Measurements from ENCODE around the gene CYBB.

Gene CYBB

DNA sequence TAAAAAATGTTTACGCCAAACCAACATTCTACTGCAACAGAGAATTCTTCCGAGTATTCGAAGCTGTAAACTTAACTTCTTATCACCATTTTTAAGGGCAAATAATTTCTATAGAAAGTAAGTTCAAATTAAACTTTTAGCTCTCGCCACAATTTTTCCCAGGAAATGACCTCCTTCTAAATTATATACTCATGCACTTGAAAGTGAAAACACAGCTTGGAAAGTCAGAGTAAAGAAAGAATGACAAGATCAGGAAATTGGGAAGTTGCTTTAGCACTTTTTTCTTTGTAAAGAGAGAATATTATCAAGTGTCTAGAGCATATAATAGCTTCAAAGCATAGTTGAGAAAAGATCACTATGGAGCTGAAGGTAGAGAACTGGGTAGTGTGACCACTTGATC, 1.2 kb downstream of the CYBB start:
- H3K27ac ChIP-seq: no peak overlapping the region
- ChIA-PET CTCF (interaction anchor here (0.8 to 1.1 kb wide), 2 partner anchors 36 to 385 kb away, joined by 3 to 4 read pairs; no protein-coding TSS in a partner anchor), POLR2A (ENCODE audit: low non-redundant PET) (no interaction called here)

DNA sequence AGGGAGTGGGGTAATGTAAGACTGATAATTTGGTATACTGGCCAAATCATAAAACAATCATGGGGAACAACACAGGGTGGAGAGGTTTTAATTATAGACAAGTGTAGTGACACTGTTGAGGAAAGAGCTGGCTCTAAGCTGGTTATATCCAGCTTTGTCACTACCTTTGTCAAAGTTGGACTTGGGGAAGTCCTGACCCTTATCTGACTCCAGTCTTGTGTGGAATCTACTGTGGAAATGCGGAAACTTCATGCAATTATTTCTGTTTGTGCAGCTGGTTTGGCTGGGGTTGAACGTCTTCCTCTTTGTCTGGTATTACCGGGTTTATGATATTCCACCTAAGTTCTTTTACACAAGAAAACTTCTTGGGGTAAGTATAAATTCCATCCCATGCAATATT, 2.0 kb downstream of the CYBB start:
- DNase-seq (ENCODE audit: low spot score): no peak
- CTCF ChIA-PET: no interaction called here
- POLR2A ChIA-PET (ENCODE audit: low non-redundant PET): no interaction called here
- TF ChIP-seq, protein P1, sequence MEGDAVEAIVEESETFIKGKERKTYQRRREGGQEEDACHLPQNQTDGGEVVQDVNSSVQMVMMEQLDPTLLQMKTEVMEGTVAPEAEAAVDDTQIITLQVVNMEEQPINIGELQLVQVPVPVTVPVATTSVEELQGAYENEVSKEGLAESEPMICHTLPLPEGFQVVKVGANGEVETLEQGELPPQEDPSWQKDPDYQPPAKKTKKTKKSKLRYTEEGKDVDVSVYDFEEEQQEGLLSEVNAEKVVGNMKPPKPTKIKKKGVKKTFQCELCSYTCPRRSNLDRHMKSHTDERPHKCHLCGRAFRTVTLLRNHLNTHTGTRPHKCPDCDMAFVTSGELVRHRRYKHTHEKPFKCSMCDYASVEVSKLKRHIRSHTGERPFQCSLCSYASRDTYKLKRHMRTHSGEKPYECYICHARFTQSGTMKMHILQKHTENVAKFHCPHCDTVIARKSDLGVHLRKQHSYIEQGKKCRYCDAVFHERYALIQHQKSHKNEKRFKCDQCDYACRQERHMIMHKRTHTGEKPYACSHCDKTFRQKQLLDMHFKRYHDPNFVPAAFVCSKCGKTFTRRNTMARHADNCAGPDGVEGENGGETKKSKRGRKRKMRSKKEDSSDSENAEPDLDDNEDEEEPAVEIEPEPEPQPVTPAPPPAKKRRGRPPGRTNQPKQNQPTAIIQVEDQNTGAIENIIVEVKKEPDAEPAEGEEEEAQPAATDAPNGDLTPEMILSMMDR (conservative IDR thresholded peaks at IDR 0.05; ENCODE audit: low read depth): no peak
- no peak overlapping the region for H3K27ac ChIP-seq

More for the DNA sequence above, 1.2 kb downstream of the CYBB start:
- TF ChIP-seq, protein P1 (conservative IDR thresholded peaks at IDR 0.05; ENCODE audit: low read depth): no peak
- DNase-seq (ENCODE audit: low spot score): no peak

DNA sequence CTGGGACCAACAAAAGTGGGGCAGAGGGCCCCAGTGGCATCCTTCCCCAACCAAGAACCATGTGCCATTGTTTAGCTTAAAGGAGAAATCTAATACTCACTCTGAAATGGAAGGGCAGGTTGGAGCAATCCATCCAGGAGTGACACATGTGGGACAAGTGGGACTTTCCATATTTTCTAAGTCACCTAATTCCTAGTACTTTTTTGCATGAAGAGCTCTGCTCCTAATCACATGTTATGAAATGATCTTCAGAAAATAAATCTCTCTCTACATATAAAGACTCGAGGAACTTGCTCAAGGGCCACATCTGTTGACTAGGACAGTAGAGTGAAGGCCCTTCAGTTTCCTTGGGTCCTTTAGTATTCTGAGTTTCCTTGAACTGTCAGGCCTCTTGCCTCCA, 2.5 kb downstream of the CYBB start:
- TF ChIP-seq, protein P1 (conservative IDR thresholded peaks at IDR 0.05; ENCODE audit: low read depth): no peak
- ChIA-PET CTCF (no interaction called here), POLR2A (ENCODE audit: low non-redundant PET) (no interaction called here)
- DNase-seq (ENCODE audit: low spot score): no peak
- H3K27ac ChIP-seq: no peak overlapping the region

DNA sequence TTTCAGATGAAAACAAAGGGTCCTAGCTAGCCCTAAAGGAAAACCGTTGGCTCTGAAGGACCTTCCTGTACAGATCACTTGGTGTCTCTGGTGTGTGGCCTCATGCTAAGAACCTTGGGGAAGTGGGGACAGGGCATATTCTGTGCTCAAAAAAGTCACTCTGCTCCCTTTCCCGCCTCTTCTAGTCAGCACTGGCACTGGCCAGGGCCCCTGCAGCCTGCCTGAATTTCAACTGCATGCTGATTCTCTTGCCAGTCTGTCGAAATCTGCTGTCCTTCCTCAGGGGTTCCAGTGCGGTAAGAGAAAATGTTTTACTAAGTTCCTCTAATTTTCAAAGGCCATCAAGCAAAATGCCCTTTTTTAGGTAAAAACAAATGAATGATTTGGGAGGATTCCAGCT, 3.4 kb downstream of the CYBB start:
- ChIA-PET POLR2A (ENCODE audit: low non-redundant PET) (no interaction called here), CTCF (no interaction called here)
- H3K27ac ChIP-seq: no peak overlapping the region
- TF ChIP-seq, protein P1 (conservative IDR thresholded peaks at IDR 0.05; ENCODE audit: low read depth): no peak
- no peak for DNase-seq (ENCODE audit: low spot score)

DNA sequence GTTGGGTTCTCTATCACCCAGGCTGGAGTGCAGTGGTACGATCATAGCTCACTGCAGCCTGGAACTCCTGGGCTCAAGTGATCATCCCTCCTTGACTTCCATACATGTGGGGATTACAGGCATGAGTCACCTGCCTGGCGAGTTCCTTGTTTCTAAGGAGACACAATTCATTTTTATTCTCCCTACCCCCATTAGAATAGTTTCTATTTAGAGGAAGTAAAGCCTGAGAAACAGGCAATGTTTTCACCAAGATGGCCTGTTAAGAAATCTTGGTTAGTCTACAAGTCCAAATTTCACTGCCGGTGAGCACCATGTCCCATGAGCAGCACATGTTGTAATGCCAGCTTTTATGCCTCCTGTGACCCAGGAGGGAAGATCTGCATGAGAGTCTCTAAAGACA, 5.7 kb downstream of the CYBB start:
- ChIA-PET POLR2A (ENCODE audit: low non-redundant PET) (no interaction called here), CTCF (interaction anchor here (1.3 kb wide), 1 partner anchor 41 kb away, joined by 3 read pairs; no protein-coding TSS in a partner anchor)
- TF ChIP-seq, protein P1 (conservative IDR thresholded peaks at IDR 0.05; ENCODE audit: low read depth): no peak
- peak; percentile 2 for DNase-seq (ENCODE audit: low spot score)
- no peak overlapping the region for H3K27ac ChIP-seq

DNA sequence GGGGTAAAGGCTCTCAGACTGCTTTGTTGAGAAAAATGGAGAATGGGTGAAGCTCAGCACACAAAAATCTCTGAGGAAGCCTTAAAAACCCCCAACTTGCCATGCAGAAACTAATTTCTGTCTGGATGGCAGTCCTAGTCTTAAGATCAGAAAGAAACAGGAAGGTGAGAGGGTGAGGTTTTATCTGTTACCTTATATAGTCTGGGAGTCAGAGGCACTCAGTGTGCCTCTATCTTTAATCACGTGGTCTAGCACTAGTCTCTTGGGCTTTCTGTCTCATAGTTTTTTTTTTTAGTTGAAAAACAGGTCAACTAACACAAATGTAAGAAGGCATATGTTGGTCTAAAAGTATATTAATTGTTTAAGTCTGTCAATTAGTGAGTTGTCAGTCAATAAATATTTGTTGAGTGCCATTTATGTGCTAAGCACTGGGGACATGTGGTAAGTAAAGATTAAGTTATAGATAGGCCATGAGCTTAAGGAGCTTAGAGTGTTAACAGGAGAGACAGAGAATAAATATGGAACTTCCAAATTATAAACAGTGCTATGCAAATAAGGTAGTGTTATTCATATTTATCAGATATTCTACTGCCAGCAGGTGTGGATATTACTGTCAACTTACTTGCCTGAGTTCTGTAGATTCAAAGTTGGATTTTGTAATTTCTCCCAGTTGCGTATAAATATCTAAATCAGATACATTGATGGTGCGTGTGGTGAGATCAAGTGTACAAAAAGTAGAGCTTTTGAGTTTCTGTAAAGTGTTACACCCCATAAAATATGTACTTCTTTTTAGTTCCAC, 7.0 kb downstream of the CYBB start:
- TF ChIP-seq, protein P1 (conservative IDR thresholded peaks at IDR 0.05; ENCODE audit: low read depth): no peak
- ChIA-PET CTCF (interaction anchor here (0.7 kb wide), 1 partner anchor 22 kb away, joined by 3 read pairs; no protein-coding TSS in a partner anchor), POLR2A (ENCODE audit: low non-redundant PET) (no interaction called here)
- no peak overlapping the region for H3K27ac ChIP-seq
- DNase-seq (ENCODE audit: low spot score): no peak

Data from RWPE1 (cell line).